Vagina (tissue), 2 donors: ENCODE data around the gene CINP.

Experiments used
- CTCF ChIP-seq, 3 experiments: fragments of 450-650 bp in 2 of 3; fragments of 200-600 bp in 1 of 3; sonication (generic) in 1 of 3; IDR thresholded peaks; one replicate each; pipeline ENCODE4 v1.5.1; 2017 to 2019; ENCODE audit warnings: antibody characterized with exemption in 3 of 3, mild to moderate bottlenecking in 2 of 3, moderate library complexity in 2 of 3
- POLR2A ChIP-seq, 2 donors: fragments of 450-650 bp; IDR thresholded peaks; one replicate each; pipeline ENCODE4 v1.6.1; 2017; ENCODE audit warnings: antibody characterized with exemption in 2 of 2, mild to moderate bottlenecking in 2 of 2, moderate library complexity in 2 of 2
- POLR2AphosphoS5 ChIP-seq, 2 donors: sonication (generic); formaldehyde crosslinking; IDR thresholded peaks; one replicate each; pipeline ENCODE4 v1.9.0; 2017; ENCODE audit warnings: antibody characterized with exemption in 2 of 2, mild to moderate bottlenecking in 2 of 2, low read depth in 1 of 2; ENCODE audit not compliant: insufficient read depth in 1 of 2

- no peak for TF ChIP-seq POLR2AphosphoS5 (IDR thresholded peaks at IDR 0.05; ENCODE audit: insufficient read depth in 1 of 2, low read depth in 1 of 2)
- no peak for TF ChIP-seq CTCF (IDR thresholded peaks at IDR 0.05)
- no peak for TF ChIP-seq POLR2A (IDR thresholded peaks at IDR 0.05)
Observed at GRCh38 chr14:102390064-102390855, 27.6 kb upstream of the CINP start.
